HuH-7 (cell line): ENCODE results near the gene KCNQ2.
A peak's percentile ranks its signal among the peaks of the same experiment; 100 is the strongest.

Source experiments
- DNase-seq: peaks from one replicate; pipeline ENCODE4 v3.0.0; 2011; ENCODE audit warnings: low spot score

KCNQ2 gene

DNA sequence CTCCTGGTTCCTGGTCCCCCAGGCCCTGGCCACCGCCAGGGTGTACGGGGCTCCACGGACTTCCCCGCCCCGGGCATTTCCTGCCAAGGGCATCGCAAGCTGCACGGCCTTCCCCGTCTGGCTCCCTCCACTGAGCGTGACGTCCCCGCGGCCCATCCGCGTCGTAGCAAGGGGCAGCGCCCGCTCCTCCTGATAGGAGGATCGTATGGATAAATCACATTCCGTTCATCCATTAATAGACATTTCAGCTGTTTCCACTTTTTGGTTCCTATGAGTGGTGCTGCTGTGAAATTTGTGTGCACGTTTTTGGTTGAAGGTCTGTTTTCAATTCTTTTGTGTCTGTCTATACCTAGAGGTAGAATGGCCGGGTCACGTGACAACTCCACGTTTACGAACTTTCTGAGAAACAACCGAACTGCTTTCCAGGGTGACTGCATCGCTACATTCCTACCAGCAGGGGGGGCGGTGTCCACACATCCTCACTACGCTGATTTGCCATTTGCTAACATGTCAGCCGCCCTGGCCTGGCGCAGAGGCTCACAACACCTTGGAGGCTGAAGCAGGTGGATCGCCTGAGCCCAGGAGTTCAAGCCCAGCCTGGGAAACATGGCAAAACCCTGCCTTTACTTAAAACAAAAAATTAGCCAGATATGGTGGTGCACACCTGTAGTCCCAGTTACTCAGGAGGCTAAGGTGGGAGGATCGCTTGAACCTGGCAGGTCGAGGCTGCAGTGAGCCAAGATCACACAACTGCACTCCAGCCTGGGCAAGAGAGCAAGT, 37.7 kb downstream of the KCNQ2 start:
- peak; percentile 99 for DNase-seq

DNA sequence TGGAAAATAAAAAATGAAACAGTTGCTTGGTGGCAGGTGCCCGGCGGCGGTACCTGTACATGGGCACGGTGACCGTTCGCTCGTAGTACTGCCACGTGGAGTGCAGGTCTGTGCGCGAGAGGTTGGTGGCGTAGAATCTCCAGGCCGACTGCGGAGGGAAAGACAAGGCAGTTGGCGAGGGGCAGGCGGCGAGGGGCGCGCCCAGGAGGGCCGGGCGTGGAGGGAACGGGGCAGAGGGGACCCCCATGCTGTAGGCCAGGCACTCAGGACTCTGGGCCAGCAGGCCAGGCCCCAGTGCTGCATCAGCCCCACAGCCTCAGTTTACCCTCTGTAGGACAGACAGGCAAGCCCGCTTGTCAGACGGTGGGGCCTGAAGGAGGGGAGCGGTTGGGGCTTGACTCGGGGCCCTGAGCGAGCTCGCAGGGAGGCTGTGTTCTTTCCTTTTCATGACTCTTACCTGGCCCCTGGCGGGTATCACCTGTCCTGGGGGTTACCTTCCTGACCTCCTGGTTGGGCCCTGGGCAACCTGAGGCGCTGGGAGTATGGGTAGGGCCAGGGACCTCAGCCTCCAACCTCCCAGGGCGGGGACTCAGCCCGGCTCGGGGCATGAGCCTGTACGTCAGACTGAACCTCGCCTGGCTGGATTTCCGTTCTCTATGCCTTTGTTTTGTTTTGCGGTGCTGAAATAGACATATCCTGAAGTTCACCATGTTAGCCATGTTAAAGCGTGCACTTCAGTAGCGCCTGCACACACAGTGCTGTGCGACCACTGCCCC, 38.5 kb downstream of the KCNQ2 start:
- no peak for DNase-seq

DNA sequence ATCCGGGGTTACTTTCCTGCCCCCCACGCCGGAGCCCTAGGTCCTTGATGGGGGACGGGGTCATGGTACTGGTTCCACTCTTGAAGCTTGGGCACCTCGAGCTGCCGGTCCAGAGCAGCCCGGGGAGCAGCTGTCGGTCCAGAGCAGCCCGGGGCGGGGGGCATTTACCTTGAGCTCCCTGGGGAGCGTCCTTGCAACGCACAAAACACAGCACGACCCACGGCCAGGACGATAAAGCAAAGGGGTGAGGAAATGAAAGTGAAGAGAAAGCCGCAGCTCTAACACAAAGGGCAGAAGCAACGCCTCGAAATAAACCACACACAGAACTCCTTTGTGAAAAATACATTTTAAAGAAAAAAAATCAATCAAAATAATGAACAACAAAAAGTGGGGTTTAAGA, 39.1 kb downstream of the KCNQ2 start:
- no peak for DNase-seq

DNA sequence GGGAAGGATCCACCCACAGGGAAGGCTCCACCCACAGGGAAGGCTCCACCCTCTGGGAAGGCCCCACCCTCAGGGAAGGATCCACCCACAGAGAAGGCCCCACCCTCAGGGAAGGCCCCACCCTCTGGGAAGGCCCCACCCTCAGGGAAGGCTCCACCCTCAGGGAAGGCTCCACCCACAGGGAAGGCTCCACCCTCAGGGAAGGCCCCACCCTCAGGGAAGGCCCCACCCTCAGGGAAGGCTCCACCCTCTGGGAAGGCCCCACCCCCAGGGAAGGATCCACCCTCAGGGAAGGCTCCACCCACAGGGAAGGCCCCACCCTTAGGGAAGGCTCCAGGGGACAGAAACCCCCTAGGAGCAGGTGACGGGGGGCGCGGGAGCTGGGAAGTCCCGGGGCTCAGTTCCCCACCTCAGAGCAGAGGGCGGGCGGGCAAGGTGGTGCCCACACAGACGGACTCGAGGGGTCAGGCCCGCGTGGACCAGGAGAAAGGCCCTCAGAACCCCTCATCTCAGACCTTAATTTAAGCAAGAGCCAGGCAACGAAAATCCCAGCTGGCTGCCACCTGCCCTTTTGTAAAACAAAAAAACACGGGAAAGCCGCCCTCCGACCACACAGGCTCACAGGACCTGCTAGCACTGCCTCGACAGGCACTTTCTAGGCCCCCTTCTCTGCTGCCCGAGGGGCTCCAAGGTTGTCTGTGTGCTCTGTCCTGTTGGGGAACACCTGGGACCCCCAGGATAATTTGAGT, 39.7 kb downstream of the KCNQ2 start:
- no peak for DNase-seq

DNA sequence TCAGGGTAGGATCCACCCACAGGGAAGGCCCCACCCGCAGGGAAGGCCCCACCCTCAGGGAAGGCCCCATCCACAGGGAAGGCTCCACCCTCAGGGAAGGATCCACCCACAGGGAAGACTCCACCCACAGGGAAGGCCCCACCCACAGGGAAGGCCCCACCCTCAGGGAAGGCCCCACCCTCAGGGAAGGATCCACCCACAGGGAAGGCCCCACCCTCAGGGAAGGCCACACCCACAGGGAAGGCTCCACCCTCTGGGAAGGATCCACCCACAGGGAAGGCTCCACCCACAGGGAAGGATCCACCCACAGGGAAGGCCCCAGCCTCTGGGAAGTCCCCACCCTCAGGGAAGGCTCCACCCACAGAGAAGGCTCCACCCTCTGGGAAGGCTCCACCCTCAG, 40.5 kb downstream of the KCNQ2 start:
- no peak for DNase-seq

DNA sequence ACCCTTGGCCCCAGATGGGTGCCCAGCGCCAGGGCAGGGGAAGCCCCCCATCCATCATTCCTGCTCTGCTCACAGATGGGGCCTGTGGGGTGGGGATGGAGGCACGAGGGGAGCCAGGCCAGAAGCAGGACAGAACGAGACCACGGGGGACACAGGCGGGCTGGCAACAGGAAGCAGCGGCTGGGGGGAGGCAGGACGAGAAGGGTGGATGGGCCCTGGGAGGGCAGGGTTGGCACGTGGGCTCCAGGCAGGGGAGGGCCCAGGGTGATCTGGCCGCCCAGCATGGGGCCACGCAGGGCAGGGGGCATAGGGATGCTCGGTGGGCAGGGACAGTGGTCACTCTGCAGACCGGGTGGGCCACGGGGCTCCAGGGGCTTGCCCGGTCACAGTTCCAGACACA, 41.6 kb downstream of the KCNQ2 start:
- DNase-seq: no peak

- DNase-seq: no peak
These were observed 42.5 kb downstream of the KCNQ2 start for GRCh38 chr20:63429992-63430391.

- no peak for DNase-seq
These were observed 43.4 kb downstream of the KCNQ2 start for GRCh38 chr20:63428906-63429575.

GRCh38 chr20:63427724-63428330, 44.6 kb downstream of the KCNQ2 start:
- no peak for DNase-seq

DNA sequence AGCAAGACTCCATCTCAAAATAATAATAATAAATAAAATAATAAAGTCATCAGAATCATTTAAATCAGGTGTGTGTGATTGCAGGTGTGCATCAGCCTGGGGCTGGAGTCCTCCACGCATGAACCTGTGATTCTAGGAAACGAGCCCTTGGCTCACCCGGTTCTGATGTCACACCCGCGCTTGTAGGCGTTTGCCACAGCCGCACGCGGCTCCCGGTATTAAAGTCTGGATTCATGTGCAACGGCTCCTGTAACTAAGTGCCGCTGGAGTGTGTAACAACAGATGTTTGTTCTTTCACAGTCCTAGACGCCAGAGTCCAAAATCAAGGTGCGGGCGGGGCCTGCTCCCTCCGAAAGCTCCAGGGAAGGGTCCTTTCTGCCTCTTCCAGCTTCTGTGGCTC, 45.2 kb downstream of the KCNQ2 start:
- no peak for DNase-seq

GRCh38 chr20:63425846-63426485, 46.5 kb downstream of the KCNQ2 start:
- no peak for DNase-seq

- DNase-seq: no peak
These were observed 47.8 kb downstream of the KCNQ2 start for GRCh38 chr20:63424613-63425012.

GRCh38 chr20:63423751-63424150, 48.7 kb downstream of the KCNQ2 start:
- DNase-seq: no peak

DNA sequence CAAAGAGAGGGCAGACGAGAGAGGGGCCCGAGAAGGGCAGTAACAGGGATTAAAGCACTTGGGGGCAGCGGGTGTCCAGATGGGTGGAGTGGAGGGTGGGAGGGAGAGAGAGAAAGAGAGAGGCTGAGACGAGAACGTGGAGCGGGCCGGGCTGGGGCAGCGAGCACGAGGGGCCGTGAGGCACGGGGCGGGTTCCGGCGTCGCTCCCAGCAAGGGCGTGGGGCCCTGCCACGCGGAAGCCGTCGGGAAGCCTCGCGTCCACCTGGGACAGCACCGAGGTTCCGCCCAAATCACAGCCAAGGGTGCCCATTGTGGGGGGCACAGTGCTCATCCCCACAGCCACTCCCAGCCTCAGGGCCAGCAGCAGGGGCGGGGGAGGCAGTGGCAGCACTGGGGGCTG, 49.8 kb downstream of the KCNQ2 start:
- no peak for DNase-seq

GRCh38 chr20:63421913-63422312, 50.5 kb downstream of the KCNQ2 start:
- DNase-seq: no peak

- DNase-seq: no peak
These were observed 51.3 kb downstream of the KCNQ2 start for GRCh38 chr20:63421094-63421692.

DNA sequence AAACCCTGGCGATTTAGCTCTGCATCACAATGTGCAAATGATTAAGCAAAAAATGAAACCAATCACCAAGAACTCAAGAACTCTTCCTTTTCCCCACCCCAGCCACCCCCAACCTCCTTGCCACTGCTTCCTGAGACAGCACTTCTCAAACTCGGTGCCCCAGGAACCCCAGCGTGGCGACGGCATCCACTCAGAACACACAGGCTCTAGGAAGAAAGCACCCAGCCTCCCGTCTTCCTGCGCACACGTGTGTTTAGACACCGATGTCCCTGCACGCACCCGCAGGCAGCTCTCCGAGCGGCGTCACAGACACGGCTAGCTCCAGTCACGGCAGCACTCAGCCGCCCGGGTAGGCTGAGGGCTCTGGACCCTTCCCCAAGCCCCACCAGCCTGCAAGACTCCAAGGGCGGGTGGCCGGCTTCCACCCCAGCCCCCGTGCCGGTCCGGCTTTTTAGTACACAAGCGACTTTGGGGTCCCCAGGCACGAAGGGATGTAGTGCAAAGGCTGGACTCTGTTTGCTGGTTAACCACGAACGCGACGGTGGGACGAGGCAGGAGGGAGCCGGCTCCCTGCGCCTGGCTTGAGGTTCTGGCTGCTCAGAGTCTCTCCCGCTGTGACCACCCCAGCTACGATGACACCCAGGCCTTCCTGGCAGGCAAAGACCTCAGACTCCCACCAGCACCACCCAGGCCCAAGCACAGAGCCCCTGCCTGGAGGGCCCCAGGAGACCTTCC, 51.9 kb downstream of the KCNQ2 start:
- no peak for DNase-seq

GRCh38 chr20:63419299-63419698, 53.2 kb downstream of the KCNQ2 start:
- no peak for DNase-seq

DNA sequence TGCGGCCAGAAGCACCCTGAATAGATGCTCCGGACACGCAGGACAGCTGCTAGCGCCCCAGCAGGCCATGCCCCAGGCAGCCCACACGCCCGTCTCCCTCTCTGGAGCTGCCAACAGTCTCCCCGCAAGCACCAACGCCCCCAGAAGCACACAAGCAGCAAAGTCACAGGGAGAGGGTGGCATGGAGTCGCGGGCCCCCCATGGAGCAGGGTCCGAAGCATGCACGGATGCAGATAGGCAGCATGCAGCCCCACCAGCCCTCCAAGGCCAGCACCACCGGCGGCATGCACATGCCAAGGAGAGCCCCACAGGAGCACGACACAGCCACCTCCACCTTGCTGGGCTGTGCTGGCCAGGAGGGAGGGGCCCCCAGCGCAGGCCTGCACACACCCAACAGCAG, 53.8 kb downstream of the KCNQ2 start:
- DNase-seq: no peak

- no peak for DNase-seq
These were observed 54.7 kb downstream of the KCNQ2 start for GRCh38 chr20:63417738-63418120.
